Mesendoderm (in vitro differentiated cells): Measurements from ENCODE around the gene PIEZO1.

Source experiments
- DNase-seq: peaks from one replicate; pipeline ENCODE4 v3.0.0; 2013
- H2AK5ac ChIP-seq: 2 replicates; pipeline ENCODE4 v1.6.1; 2013; ENCODE audit warnings: low read length, inconsistent platforms
- H2BK120ac ChIP-seq: 2 replicates; pipeline ENCODE4 v1.6.1; 2013; ENCODE audit warnings: low read depth, mild to moderate bottlenecking, low read length, moderate library complexity, mixed read lengths
- H2BK15ac ChIP-seq: replicated peaks from 2 replicates; pipeline ENCODE4 v1.6.1; 2013; ENCODE audit warnings: low read depth, mild to moderate bottlenecking, moderate library complexity
- H2BK5ac ChIP-seq: 2 replicates; pipeline ENCODE4 v1.6.1; 2013; ENCODE audit warnings: low read length, inconsistent platforms
- H3K18ac ChIP-seq: 2 replicates; pipeline ENCODE4 v1.6.1; 2013; ENCODE audit warnings: mild to moderate bottlenecking, low read length, mixed read lengths
- H3K23ac ChIP-seq: one replicate; pipeline ENCODE4 v1.6.1; 2013; ENCODE audit warnings: low read length
- H3K27ac ChIP-seq: 2 replicates; pipeline ENCODE4 v1.5.1; 2013; ENCODE audit warnings: low read depth, mild to moderate bottlenecking, inconsistent platforms, low read length, moderate library complexity
- H3K27me3 ChIP-seq: 2 replicates; pipeline ENCODE4 v1.6.1; 2013; ENCODE audit warnings: low read length, control low read depth, mild to moderate bottlenecking, inconsistent platforms; ENCODE audit not compliant: insufficient read depth, poor library complexity
- H3K36me3 ChIP-seq: 2 replicates; pipeline ENCODE4 v1.6.1; 2013; ENCODE audit warnings: low read length, inconsistent platforms; ENCODE audit not compliant: control insufficient read depth, insufficient read depth
- H3K4ac ChIP-seq: one replicate; pipeline ENCODE4 v1.6.1; 2013; ENCODE audit warnings: low read depth, mild to moderate bottlenecking, low read length, moderate library complexity
- H3K4me1 ChIP-seq: 2 replicates; pipeline ENCODE4 v1.6.1; 2013; ENCODE audit warnings: low read depth, low read length, inconsistent platforms; ENCODE audit not compliant: control insufficient read depth
- H3K4me2 ChIP-seq: 2 replicates; pipeline ENCODE4 v1.6.1; 2013; ENCODE audit warnings: low read length
- H3K4me3 ChIP-seq: 2 replicates; pipeline ENCODE4 v1.5.1; 2013; ENCODE audit warnings: mild to moderate bottlenecking, low read length
- H3K56ac ChIP-seq: one replicate; pipeline ENCODE4 v1.6.1; 2013; ENCODE audit warnings: low read length
- H3K79me1 ChIP-seq: 2 replicates; pipeline ENCODE4 v1.6.1; 2013; ENCODE audit warnings: low read length, inconsistent platforms
- H3K79me2 ChIP-seq: 2 replicates; pipeline ENCODE4 v1.6.1; 2013; ENCODE audit warnings: mild to moderate bottlenecking, low read length; ENCODE audit not compliant: control insufficient read depth, insufficient read depth
- H3K9ac ChIP-seq: 2 replicates; pipeline ENCODE4 v1.6.1; 2013; ENCODE audit warnings: low read length, inconsistent platforms
- H4K5ac ChIP-seq: one replicate; pipeline ENCODE4 v1.6.1; 2013; ENCODE audit warnings: low read length
- H4K8ac ChIP-seq: one replicate; pipeline ENCODE4 v1.6.1; 2013; ENCODE audit warnings: low read depth, mild to moderate bottlenecking, control low read depth, low read length, moderate library complexity
- WGBS: extraction: QIAGEN DNeasy Blood & Tissue Kit; methylation state at CpG from one replicate; pipeline ENCODE4 v1.1.7; 2013; ENCODE audit warnings: low lambda C conversion rate, missing lambda C conversion rate; ENCODE audit not compliant: insufficient coverage; ENCODE audit errors: extremely low coverage; 5-methylcytosine and 5-hydroxymethylcytosine counted together

The PIEZO1 gene

DNA sequence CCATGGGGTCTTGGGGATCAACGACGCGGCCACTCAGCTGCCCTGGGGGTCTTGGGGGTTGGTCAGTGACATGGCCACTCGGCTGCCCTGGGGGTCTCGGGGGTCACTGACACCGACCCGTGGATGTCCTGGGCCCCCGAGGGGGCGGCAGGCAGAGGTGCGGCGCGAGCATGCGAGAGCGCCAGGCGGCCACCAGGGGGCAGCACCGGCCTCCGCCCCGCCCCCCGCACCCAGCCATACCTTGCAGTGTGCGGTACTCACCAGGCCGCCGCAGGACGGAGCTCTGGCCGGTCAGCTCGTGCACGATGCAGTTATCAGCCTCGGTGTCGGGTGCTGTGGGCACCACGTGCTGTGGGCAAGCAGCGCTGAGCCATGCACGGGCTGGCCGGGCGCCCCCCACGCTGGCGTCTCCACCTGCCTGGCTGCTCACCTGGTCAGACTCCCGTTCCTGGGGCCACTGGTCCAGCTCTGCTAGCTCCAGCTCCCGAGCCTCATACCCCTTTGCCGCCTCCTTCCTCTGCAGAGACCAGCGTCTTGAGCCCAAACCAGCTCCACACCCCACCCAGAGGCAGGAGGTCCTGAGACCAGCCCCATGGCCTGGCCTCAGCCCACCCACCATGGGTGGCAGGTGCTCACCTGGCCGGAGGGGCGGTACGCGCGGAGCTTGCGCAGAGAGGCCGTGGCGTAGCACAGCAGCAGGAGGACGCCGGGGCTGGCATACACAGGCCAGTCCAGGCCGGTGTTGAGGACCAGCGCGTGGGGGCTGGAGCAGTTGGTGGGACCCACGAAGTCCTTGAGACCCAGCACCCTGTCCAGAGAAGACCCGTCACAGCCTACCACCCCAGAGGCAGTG lies 47.5 kb downstream of the PIEZO1 start:
- no CpG with 5 or more reads among the region's 54 CpGs for WGBS
- Histone ChIP-seq H3K36me3 (peaks cover 3% of the 10 kb centered on the region), H3K79me2 (no peaks in the 10 kb centered on the region)

DNA sequence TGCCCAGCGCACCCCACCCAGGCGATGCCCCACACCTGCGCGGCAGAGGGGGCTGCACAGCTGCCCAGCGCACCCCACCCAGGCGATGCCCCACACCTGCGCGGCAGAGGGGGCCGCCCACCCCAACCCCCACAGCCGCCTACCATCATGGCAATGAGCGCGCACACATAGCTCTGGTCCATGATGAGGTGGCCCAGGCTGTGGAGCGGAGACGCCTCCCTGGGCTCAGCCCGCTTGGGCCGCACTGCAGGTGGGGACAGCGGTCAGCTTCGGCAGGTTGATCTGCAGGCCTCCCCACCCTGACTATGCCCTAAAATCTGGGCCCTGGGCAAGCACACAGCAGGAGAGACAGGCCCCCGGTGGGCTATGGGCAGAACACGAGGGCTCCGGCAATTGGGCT lies 48.5 kb downstream of the PIEZO1 start:
- H4K8ac ChIP-seq, result no peak overlapping the region
- H3K4me1 ChIP-seq, result no peaks in the 10 kb centered on the region
- H3K27me3 ChIP-seq, result no peaks in the 10 kb centered on the region
- H4K5ac ChIP-seq, result no peak overlapping the region
- H2BK5ac ChIP-seq, result no peak overlapping the region
- no peak overlapping the region for H3K56ac ChIP-seq
- no peak overlapping the region for H3K27ac ChIP-seq
- no peak overlapping the region for H3K18ac ChIP-seq
- no peak overlapping the region for H3K4me3 ChIP-seq
- H3K36me3 ChIP-seq, result peaks cover 3% of the 10 kb centered on the region
- H3K79me1 ChIP-seq, result no peaks in the 10 kb centered on the region
- no peak overlapping the region for H2BK120ac ChIP-seq
- H3K79me2 ChIP-seq, result no peaks in the 10 kb centered on the region
- no peak overlapping the region for H2BK15ac ChIP-seq
- no peak overlapping the region for H3K23ac ChIP-seq
- no peak overlapping the region for H3K9ac ChIP-seq
- no CpG with 5 or more reads among the region's 21 CpGs for WGBS
- H3K4me2 ChIP-seq, result no peak overlapping the region
- no peak for DNase-seq
- H2AK5ac ChIP-seq, result no peak overlapping the region
- no peak overlapping the region for H3K4ac ChIP-seq

More for the DNA sequence above, 47.5 kb downstream of the PIEZO1 start:
- no peak overlapping the region for H2BK120ac ChIP-seq
- no peak overlapping the region for H3K9ac ChIP-seq
- H2BK15ac ChIP-seq, result no peak overlapping the region
- no peak overlapping the region for H4K5ac ChIP-seq
- H3K56ac ChIP-seq, result no peak overlapping the region
- no peak overlapping the region for H3K4ac ChIP-seq
- H3K4me3 ChIP-seq, result no peak overlapping the region
- no peaks in the 10 kb centered on the region for H3K79me1 ChIP-seq
- H3K4me1 ChIP-seq, result no peaks in the 10 kb centered on the region
- H3K4me2 ChIP-seq, result no peak overlapping the region
- no peak overlapping the region for H2AK5ac ChIP-seq
- no peak overlapping the region for H2BK5ac ChIP-seq
- no peaks in the 10 kb centered on the region for H3K27me3 ChIP-seq
- no peak overlapping the region for H3K23ac ChIP-seq
- H4K8ac ChIP-seq, result no peak overlapping the region
- no peak overlapping the region for H3K18ac ChIP-seq
- H3K27ac ChIP-seq, result no peak overlapping the region
- peak; percentile 77 for DNase-seq

DNA sequence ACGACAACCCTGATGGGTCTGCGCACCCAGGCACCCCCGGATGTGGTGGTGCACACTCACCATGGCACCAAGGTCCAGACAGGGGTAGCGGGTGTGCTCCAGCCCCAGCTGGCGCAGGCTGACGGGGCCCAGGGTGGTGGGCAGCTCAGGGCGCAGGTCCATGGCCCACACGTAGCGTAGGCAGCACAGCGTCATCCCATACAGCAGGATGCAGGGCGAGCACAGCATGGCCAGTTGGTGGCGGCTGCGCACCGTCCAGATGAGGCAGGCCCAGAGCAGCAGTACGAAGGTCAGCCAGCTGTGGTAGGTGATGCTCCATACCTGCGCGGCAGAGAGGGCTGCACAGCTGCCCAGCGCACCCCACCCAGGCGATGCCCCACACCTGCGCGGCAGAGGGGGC lies 48.9 kb downstream of the PIEZO1 start:
- no peak overlapping the region for H3K9ac ChIP-seq
- no peak overlapping the region for H3K4me2 ChIP-seq
- peaks cover 3% of the 10 kb centered on the region for H3K36me3 ChIP-seq
- H3K23ac ChIP-seq, result no peak overlapping the region
- no peaks in the 10 kb centered on the region for H3K79me1 ChIP-seq
- H2BK120ac ChIP-seq, result no peak overlapping the region
- H2BK5ac ChIP-seq, result no peak overlapping the region
- no peak overlapping the region for H4K5ac ChIP-seq
- no peak overlapping the region for H3K18ac ChIP-seq
- H3K4ac ChIP-seq, result no peak overlapping the region
- H4K8ac ChIP-seq, result no peak overlapping the region
- no peaks in the 10 kb centered on the region for H3K4me1 ChIP-seq
- no peaks in the 10 kb centered on the region for H3K27me3 ChIP-seq
- no peak overlapping the region for H2BK15ac ChIP-seq
- WGBS, result no CpG with 5 or more reads among the region's 21 CpGs
- DNase-seq, result no peak
- no peak overlapping the region for H3K4me3 ChIP-seq
- H3K27ac ChIP-seq, result no peak overlapping the region
- no peaks in the 10 kb centered on the region for H3K79me2 ChIP-seq
- H2AK5ac ChIP-seq, result no peak overlapping the region
- no peak overlapping the region for H3K56ac ChIP-seq

DNA sequence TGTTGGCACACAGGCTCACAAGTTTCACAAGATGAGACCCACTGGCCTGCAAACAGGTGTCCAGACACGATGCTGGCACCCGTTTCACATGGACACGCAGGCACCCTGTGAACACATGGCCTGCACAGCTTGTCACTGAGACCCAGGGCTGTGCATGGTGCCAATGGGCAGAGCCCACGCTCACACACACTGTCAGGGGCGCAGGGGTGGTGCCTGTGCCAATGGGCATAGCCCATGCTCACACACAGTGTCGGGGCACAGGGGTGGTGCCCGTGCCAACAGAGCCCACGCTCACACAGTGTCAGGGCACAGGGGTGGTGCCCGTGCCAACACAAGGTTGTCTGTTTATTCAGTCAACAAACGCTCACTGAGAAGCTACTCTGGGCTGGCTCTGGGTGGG lies 49.4 kb downstream of the PIEZO1 start:
- no peak overlapping the region for H2BK15ac ChIP-seq
- H4K8ac ChIP-seq, result no peak overlapping the region
- DNase-seq, result no peak

DNA sequence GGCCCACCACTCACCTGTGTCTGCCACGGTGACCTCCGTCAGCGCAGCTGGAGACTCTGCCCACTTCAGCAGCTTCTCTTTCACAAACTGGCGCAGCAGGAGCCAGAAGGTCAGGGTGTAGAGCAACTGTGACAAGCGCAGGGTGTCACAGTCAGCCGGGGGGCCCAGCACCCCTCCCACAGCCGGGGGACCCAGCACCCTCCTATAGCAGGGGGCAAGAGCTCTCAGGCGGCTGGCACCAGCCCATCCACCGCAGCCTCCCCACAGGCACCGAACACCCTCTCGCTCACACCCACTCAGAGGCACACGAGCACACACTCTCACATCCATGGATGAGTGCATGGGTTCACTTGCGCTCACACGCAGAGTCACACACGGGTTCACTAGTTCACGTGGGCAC lies 49.9 kb downstream of the PIEZO1 start:
- Histone ChIP-seq H2BK5ac (no peak overlapping the region), H3K79me2 (no peaks in the 10 kb centered on the region), H3K27ac (no peak overlapping the region), H3K4ac (no peak overlapping the region), H4K8ac (no peak overlapping the region), H3K56ac (no peak overlapping the region), H3K4me3 (no peak overlapping the region), H2AK5ac (no peak overlapping the region), H3K9ac (no peak overlapping the region), H3K36me3 (peaks cover 3% of the 10 kb centered on the region), H4K5ac (no peak overlapping the region), H3K79me1 (no peaks in the 10 kb centered on the region), H3K4me1 (no peaks in the 10 kb centered on the region), H2BK120ac (no peak overlapping the region), H3K18ac (no peak overlapping the region), H3K23ac (no peak overlapping the region), H3K4me2 (no peak overlapping the region), H3K27me3 (no peaks in the 10 kb centered on the region), H2BK15ac (no peak overlapping the region)
- WGBS, result no CpG with 5 or more reads among the region's 16 CpGs
- DNase-seq, result no peak

More for the DNA sequence above, 49.4 kb downstream of the PIEZO1 start:
- no peak overlapping the region for H3K23ac ChIP-seq
- no peak overlapping the region for H3K4me3 ChIP-seq
- H3K4ac ChIP-seq, result no peak overlapping the region
- WGBS, result no CpG with 5 or more reads among the region's 10 CpGs
- H3K4me2 ChIP-seq, result no peak overlapping the region
- no peak overlapping the region for H3K9ac ChIP-seq
- H3K27ac ChIP-seq, result no peak overlapping the region
- H2AK5ac ChIP-seq, result no peak overlapping the region
- no peaks in the 10 kb centered on the region for H3K79me1 ChIP-seq
- no peak overlapping the region for H2BK5ac ChIP-seq
- H4K5ac ChIP-seq, result no peak overlapping the region
- no peak overlapping the region for H3K18ac ChIP-seq
- H3K36me3 ChIP-seq, result peaks cover 3% of the 10 kb centered on the region
- no peaks in the 10 kb centered on the region for H3K79me2 ChIP-seq
- no peak overlapping the region for H2BK120ac ChIP-seq
- H3K27me3 ChIP-seq, result no peaks in the 10 kb centered on the region
- H3K56ac ChIP-seq, result no peak overlapping the region
- H3K4me1 ChIP-seq, result no peaks in the 10 kb centered on the region

DNA sequence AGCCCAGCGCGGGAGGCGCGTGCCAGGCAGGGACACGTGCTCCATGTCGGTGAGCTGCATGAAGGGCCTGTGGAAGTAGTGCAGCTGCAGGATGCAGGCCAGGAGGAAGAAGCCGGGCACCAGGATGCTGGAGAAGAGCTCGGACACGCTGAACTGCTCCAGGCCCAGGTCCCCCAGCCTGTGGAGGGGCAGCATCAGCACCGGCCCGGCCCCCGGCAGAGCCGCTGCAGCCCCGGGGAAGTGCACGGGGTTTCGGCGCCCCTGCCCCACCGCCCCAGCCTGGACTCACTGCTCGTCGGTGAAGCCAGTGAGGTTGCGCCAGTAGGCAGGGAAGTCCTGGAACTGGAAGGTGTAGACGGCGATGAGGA lies 50.7 kb downstream of the PIEZO1 start:
- Histone ChIP-seq H3K27me3 (no peaks in the 10 kb centered on the region), H4K8ac (no peak overlapping the region), H3K9ac (no peak overlapping the region), H2AK5ac (no peak overlapping the region), H3K56ac (no peak overlapping the region), H3K4me1 (no peaks in the 10 kb centered on the region), H3K4me2 (no peak overlapping the region), H2BK15ac (no peak overlapping the region), H3K36me3 (peaks cover 3% of the 10 kb centered on the region), H3K4ac (no peak overlapping the region), H2BK5ac (no peak overlapping the region), H3K79me2 (no peaks in the 10 kb centered on the region), H3K4me3 (no peak overlapping the region), H4K5ac (no peak overlapping the region), H3K79me1 (no peaks in the 10 kb centered on the region), H2BK120ac (no peak overlapping the region), H3K27ac (no peak overlapping the region), H3K23ac (no peak overlapping the region), H3K18ac (no peak overlapping the region)
- DNase-seq, result no peak
- no CpG with 5 or more reads among the region's 23 CpGs for WGBS
